ENCODE data around the gene USO1. TPM values are rescaled to one million over a fixed set of nuclear protein-coding genes. Genes with fewer than 3 reads are reported as not detected.
A peak's percentile ranks its signal among the peaks of the same experiment; 100 is the strongest.

USO1 gene
- total and polyA plus RNA-seq, 9 of the 15 experiments (the other 6 are each of a cell fraction or from before 2014, with no cell fraction given) = 19.3 to 97.8 (median 48.5) TPM

GRCh38 chr4:75722417-75722816 is 2.0 kb upstream of the USO1 start:
- Histone ChIP-seq H3K4me3 (peak overlapping the region; percentile 77; the same call in 1 of the 2 replicates), H4K20me1 (replicated peaks; ENCODE audit: control insufficient read depth, insufficient read depth, low read length) (no peaks in the 10 kb centered on the region), H3K27ac (ENCODE audit: extremely low read depth, low read depth, low read length) (no peak overlapping the region; the same call in 2 of the 3 replicates), H3K4me1 (replicated peaks in 1 of 2; ENCODE audit: control insufficient read depth in 2 of 2, insufficient read depth in 2 of 2, low read length in 2 of 2) (peaks cover 9 to 26% of the 10 kb centered on the region in 2 experiments; a peak in 3 of 5 replicates), H2AFZ (ENCODE audit: low read depth, low read length) (peak overlapping the region; percentile 99; the same call in 1 of the 2 replicates), H3K36me3 (ENCODE audit: control insufficient read depth, insufficient read depth, low read length) (peaks cover 3% of the 10 kb centered on the region; the same call in 1 of the 3 replicates), H3K9ac (ENCODE audit: insufficient read depth in 1 of 2, low read depth in 2 of 2, low read length in 2 of 2) (0 out of 4 replicates have a peak overlapping the region, but pooled peaks of 1 of the 2 experiments have one; percentile 97), H3K27me3 (ENCODE audit: control insufficient read depth in 2 of 2, insufficient read depth in 2 of 2, low read length in 2 of 2) (no peaks in the 10 kb centered on the region), H3K9me1 (ENCODE audit: control insufficient read depth, insufficient read depth, low read length) (no peaks in the 10 kb centered on the region), H3K9me3 (replicated peaks; ENCODE audit: control insufficient read depth, insufficient read depth, low read depth, low read length) (no peaks in the 10 kb centered on the region), H3K79me2 (ENCODE audit: control insufficient read depth, insufficient read depth, low read length) (peaks cover 54% of the 10 kb centered on the region), H3K4me2 (ENCODE audit: insufficient read depth, low read length) (peak overlapping the region; percentile 94)
- CTCF ChIA-PET (ENCODE audit: low intra/inter-chr PET ratio) = no interaction called here
- TF ChIP-seq ZNF316 (IDR thresholded peaks at IDR 0.05) = peak; percentile 72
- TF ChIP-seq, protein P1, sequence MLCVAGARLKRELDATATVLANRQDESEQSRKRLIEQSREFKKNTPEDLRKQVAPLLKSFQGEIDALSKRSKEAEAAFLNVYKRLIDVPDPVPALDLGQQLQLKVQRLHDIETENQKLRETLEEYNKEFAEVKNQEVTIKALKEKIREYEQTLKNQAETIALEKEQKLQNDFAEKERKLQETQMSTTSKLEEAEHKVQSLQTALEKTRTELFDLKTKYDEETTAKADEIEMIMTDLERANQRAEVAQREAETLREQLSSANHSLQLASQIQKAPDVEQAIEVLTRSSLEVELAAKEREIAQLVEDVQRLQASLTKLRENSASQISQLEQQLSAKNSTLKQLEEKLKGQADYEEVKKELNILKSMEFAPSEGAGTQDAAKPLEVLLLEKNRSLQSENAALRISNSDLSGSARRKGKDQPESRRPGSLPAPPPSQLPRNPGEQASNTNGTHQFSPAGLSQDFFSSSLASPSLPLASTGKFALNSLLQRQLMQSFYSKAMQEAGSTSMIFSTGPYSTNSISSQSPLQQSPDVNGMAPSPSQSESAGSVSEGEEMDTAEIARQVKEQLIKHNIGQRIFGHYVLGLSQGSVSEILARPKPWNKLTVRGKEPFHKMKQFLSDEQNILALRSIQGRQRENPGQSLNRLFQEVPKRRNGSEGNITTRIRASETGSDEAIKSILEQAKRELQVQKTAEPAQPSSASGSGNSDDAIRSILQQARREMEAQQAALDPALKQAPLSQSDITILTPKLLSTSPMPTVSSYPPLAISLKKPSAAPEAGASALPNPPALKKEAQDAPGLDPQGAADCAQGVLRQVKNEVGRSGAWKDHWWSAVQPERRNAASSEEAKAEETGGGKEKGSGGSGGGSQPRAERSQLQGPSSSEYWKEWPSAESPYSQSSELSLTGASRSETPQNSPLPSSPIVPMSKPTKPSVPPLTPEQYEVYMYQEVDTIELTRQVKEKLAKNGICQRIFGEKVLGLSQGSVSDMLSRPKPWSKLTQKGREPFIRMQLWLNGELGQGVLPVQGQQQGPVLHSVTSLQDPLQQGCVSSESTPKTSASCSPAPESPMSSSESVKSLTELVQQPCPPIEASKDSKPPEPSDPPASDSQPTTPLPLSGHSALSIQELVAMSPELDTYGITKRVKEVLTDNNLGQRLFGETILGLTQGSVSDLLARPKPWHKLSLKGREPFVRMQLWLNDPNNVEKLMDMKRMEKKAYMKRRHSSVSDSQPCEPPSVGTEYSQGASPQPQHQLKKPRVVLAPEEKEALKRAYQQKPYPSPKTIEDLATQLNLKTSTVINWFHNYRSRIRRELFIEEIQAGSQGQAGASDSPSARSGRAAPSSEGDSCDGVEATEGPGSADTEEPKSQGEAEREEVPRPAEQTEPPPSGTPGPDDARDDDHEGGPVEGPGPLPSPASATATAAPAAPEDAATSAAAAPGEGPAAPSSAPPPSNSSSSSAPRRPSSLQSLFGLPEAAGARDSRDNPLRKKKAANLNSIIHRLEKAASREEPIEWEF (CRISPR knock-in tag; IDR thresholded peaks at IDR 0.05) = no peak
- TF ChIP-seq C11orf30 (IDR thresholded peaks at IDR 0.05; ENCODE audit: low read depth) = peak; percentile 58
- peak; percentile 67 for TF ChIP-seq NFE2 (IDR thresholded peaks at IDR 0.05; ENCODE audit: low read depth)
- in situ Hi-C loops (cut with MboI) (no loop called here), intact Hi-C loops (cut with micrococcal nuclease) (loop anchor here (5.0 kb wide), 2 partner anchors 125 to 210 kb away; partner anchors contain the start of genes RCHY1 and THAP6)
- BruUV-seq (replicated peaks) = no TSS peak
- 9% methylated on average over 3 of the region's 3 CpGs for WGBS (ENCODE audit: insufficient coverage, low coverage, missing lambda C conversion rate)
- DNase-seq (ENCODE audit: extremely low read depth in 1 of 4, low spot score in 3 of 4) = no peak
- POLR2A ChIA-PET = interaction anchor here (0.6 to 4.0 kb wide), 3 partner anchors 10 to 49 kb away, joined by 3 to 57 read pairs (median 5); partner anchors contain the start of gene G3BP2
- FAIRE-seq = peak; percentile 6
- no peak for ATAC-seq
